NB4 (cell line): ENCODE measurements around the gene BORCS5.

Experiments
- CTCF ChIP-seq: IDR thresholded peaks from one replicate; pipeline ENCODE4 v1.5.1; 2012; ENCODE audit warnings: low read depth, low read length
- MAX ChIP-seq: IDR thresholded peaks from 2 replicates; pipeline ENCODE4 v1.6.1; 2011; ENCODE audit warnings: low read depth, low read length
- MYC ChIP-seq: IDR thresholded peaks from 2 replicates; pipeline ENCODE4 v1.6.1; 2011; ENCODE audit warnings: low read depth, low read length
- POLR2A ChIP-seq: IDR thresholded peaks from 2 replicates; pipeline ENCODE4 v1.6.1; 2011; ENCODE audit warnings: mild to moderate bottlenecking; ENCODE audit not compliant: insufficient read length; ENCODE audit errors: extremely low read depth

- no peak for TF ChIP-seq CTCF
- no peak for TF ChIP-seq POLR2A
- TF ChIP-seq MAX: no peak
- TF ChIP-seq MYC: no peak
Measured at GRCh38 chr12:12428961-12429657, 72.2 kb downstream of the BORCS5 start.
